ENCODE data around the gene ACOT11. TPM values are rescaled to one million over a fixed set of nuclear protein-coding genes. Genes with fewer than 3 reads are reported as not detected.

The ACOT11 gene
- total and polyA plus RNA-seq, 9 of the 15 experiments (the other 6 are each of a cell fraction or from before 2014, with no cell fraction given): 0.04 to 1.2 (median 0.64) TPM; not detected in 2

GRCh38 chr1:54499097-54499359, 49.0 kb upstream of the ACOT11 start:
- 10% methylated on average over 9 of the region's 9 CpGs for WGBS (ENCODE audit: insufficient coverage, low coverage, missing lambda C conversion rate)
- no peak for DNase-seq (ENCODE audit: extremely low read depth in 1 of 4, low spot score in 3 of 4)
- Histone ChIP-seq H3K4me3 (peak overlapping the region; percentile 33), H3K4me1 (replicated peaks in 1 of 2; ENCODE audit: control insufficient read depth in 2 of 2, insufficient read depth in 2 of 2, low read length in 2 of 2) (peaks cover 6 to 15% of the 10 kb centered on the region in 2 experiments; a peak in 4 of 5 replicates), H3K9ac (ENCODE audit: insufficient read depth in 1 of 2, low read depth in 2 of 2, low read length in 2 of 2) (peak overlapping the region in 1 of 2 experiments; percentile 73; a peak in 1 of 4 replicates), H2AFZ (ENCODE audit: low read depth, low read length) (peak overlapping the region; percentile 67), H3K27me3 (ENCODE audit: control insufficient read depth in 2 of 2, insufficient read depth in 2 of 2, low read length in 2 of 2) (peaks cover 32 to 69% of the 10 kb centered on the region in 2 experiments), H3K79me2 (ENCODE audit: control insufficient read depth, insufficient read depth, low read length) (no peaks in the 10 kb centered on the region), H3K27ac (ENCODE audit: extremely low read depth, low read depth, low read length) (no peak overlapping the region), H4K20me1 (replicated peaks; ENCODE audit: control insufficient read depth, insufficient read depth, low read length) (no peaks in the 10 kb centered on the region), H3K4me2 (ENCODE audit: insufficient read depth, low read length) (peak overlapping the region; percentile 63), H3K9me1 (ENCODE audit: control insufficient read depth, insufficient read depth, low read length) (no peaks in the 10 kb centered on the region), H3K36me3 (ENCODE audit: control insufficient read depth, insufficient read depth, low read length) (no peaks in the 10 kb centered on the region), H3K9me3 (replicated peaks; ENCODE audit: control insufficient read depth, insufficient read depth, low read depth, low read length) (no peaks in the 10 kb centered on the region)
- BruUV-seq (replicated peaks): no TSS peak
- no peak for FAIRE-seq
- ATAC-seq: no peak
- ChIA-PET CTCF (ENCODE audit: low intra/inter-chr PET ratio) (no interaction called here), POLR2A (interaction anchor here (0.6 to 1.2 kb wide), 7 partner anchors 12 to 378 kb away, joined by 3 to 5 read pairs (median 4); partner anchors contain the start of genes CYB5RL and MRPL37)
- in situ Hi-C loops (cut with MboI): loop anchor here (5.0 to 25.0 kb wide), 2 partner anchors 187 to 377 kb away; no protein-coding TSS in a partner anchor
- TF ChIP-seq ZNF655 (CRISPR knock-in tag; IDR thresholded peaks at IDR 0.05) (no peak), SNRNP70 (optimal IDR thresholded peaks at IDR 0.05; ENCODE audit: low read depth, low read length) (no peak), CBX2 (IDR thresholded peaks at IDR 0.05; ENCODE audit: insufficient read depth, low read length, poor library complexity, severe bottlenecking) (no peak), BHLHE40 (IDR thresholded peaks at IDR 0.05; ENCODE audit: low read length) (no peak)
- intact Hi-C loops (cut with micrococcal nuclease): no loop called here
